GM12878 (cell line): ENCODE data around the gene CCDC187. TPM values are rescaled to one million over a fixed set of nuclear protein-coding genes. Genes with fewer than 3 reads are reported as not detected.

Experiments used
- ATAC-seq: fragments of 200-7000 bp; cut with Tn5 transposase; 3 replicates; pipeline ENCODE4 v1.9.1; 2020; ENCODE audit warnings: mild to moderate bottlenecking, moderate library complexity
- BruUV-seq: library from RNA; stranded (reverse); fragments of 400-500 nt; replicated peaks from 2 replicates; lab custom pipeline; 2021; lab: Mats Ljungman, UMichigan
- CTCF ChIA-PET: fragments of 300-600 bp; sonication (Branson Sonifier 250); formaldehyde crosslinking; extraction: SDS; loops from one replicate; lab custom pipeline; 2021; ENCODE audit warnings: inconsistent platforms; lab: Yijun Ruan, JAX
- POLR2A ChIA-PET: fragments of 350-600 bp; formaldehyde crosslinking; extraction: SDS; loops from one replicate; lab custom pipeline; 2021; ENCODE audit warnings: inconsistent platforms; lab: Charles Lee
- RAD21 ChIA-PET: fragments of 300-600 bp; sonication (Branson Sonifier 250); formaldehyde crosslinking; loops from one replicate; lab custom pipeline; 2023; ENCODE audit warnings: antibody characterized with exemption; ENCODE audit not compliant: unreplicated experiment; lab: Charles Lee
- SMC1A ChIA-PET: fragments of 300-600 bp; sonication (Branson Sonifier 250); formaldehyde crosslinking; loops from one replicate; lab custom pipeline; 2023; ENCODE audit not compliant: unreplicated experiment, uncharacterized antibody; lab: Charles Lee
- DNase-seq: peaks from one replicate; pipeline ENCODE4 v3.0.0-alpha.2; 2011; ENCODE audit warnings: low read depth, low spot score
- FAIRE-seq: peaks from 3 replicates; lab custom pipeline; 2011; peaks lifted over from hg19 to GRCh38; lab: Jason Lieb, UNC
- H2AFZ ChIP-seq: 2 replicates; pipeline ENCODE4 v1.6.0; 2011; ENCODE audit warnings: low read depth, low read length, control low read depth; ENCODE audit not compliant: control insufficient read depth
- H3K27ac ChIP-seq: 2 replicates; pipeline ENCODE4 v1.5.1; 2011; ENCODE audit warnings: control low read depth; ENCODE audit not compliant: control insufficient read depth, insufficient read depth
- H3K27me3 ChIP-seq, 2 experiments: replicated peaks in 1 of 2; 2 replicates each; pipeline versions ENCODE4 v1.6.0 to v1.6.1; 2011; ENCODE audit warnings: low read length in 1 of 2; ENCODE audit not compliant: control insufficient read depth in 2 of 2, insufficient read depth in 2 of 2
- H3K36me3 ChIP-seq, 2 experiments: 2 replicates each; pipeline ENCODE4 v1.5.1; 2011; ENCODE audit warnings: low read length in 1 of 2; ENCODE audit not compliant: control insufficient read depth in 2 of 2, insufficient read depth in 2 of 2
- H3K4me1 ChIP-seq: 2 replicates; pipeline ENCODE4 v1.6.1; 2011; ENCODE audit warnings: mild to moderate bottlenecking, low read length, moderate library complexity, mixed read lengths; ENCODE audit not compliant: control insufficient read depth, insufficient read depth
- H3K4me2 ChIP-seq: 2 replicates; pipeline ENCODE4 v1.6.0; 2011; ENCODE audit warnings: control low read depth; ENCODE audit not compliant: control insufficient read depth, insufficient read depth
- H3K4me3 ChIP-seq: fragments of 200-600 bp; sonication (generic); 2 replicates; pipeline ENCODE4 v1.5.1; 2016
- H3K79me2 ChIP-seq: 2 replicates; pipeline ENCODE4 v1.6.0; 2011; ENCODE audit warnings: low read length; ENCODE audit not compliant: control insufficient read depth, insufficient read depth
- H3K9ac ChIP-seq: 2 replicates; pipeline ENCODE4 v1.8.0; 2011; ENCODE audit warnings: low read length, control low read depth, mixed read lengths; ENCODE audit not compliant: control insufficient read depth, insufficient read depth
- H3K9me3 ChIP-seq: replicated peaks from 3 replicates; pipeline ENCODE4 v1.5.1; 2011; ENCODE audit warnings: mild to moderate bottlenecking, low read length; ENCODE audit not compliant: control insufficient read depth, insufficient read depth
- H4K20me1 ChIP-seq: 2 replicates; pipeline ENCODE4 v1.6.0; 2011; ENCODE audit not compliant: control insufficient read depth, insufficient read depth
- EGR1 ChIP-seq, 2 experiments: IDR thresholded peaks; 1 replicate in 1 of 2; 2 replicates in 1 of 2; pipeline ENCODE4 v1.6.1; 2011 to 2012; ENCODE audit warnings: low read depth in 2 of 2, low read length in 2 of 2, borderline replicate concordance in 1 of 2, mild to moderate bottlenecking in 1 of 2, moderate library complexity in 1 of 2
- FOS ChIP-seq: IDR thresholded peaks from 3 replicates; pipeline ENCODE4 v1.6.1; 2011; ENCODE audit warnings: borderline replicate concordance; ENCODE audit not compliant: insufficient read length; ENCODE audit errors: extremely low read depth
- MXI1 ChIP-seq: fragments of 150-350 bp; IDR thresholded peaks from 2 replicates; pipeline ENCODE4 v1.6.1; 2011; ENCODE audit warnings: low read depth, mild to moderate bottlenecking, inconsistent platforms, low read length, improper control_type of control experiment
- NR2C2 ChIP-seq: IDR thresholded peaks from 2 replicates; pipeline ENCODE4 v1.6.1; 2011; ENCODE audit warnings: borderline replicate concordance, low read depth; ENCODE audit not compliant: control insufficient read depth, insufficient read length
- NRF1 ChIP-seq: conservative IDR thresholded peaks from 2 replicates; pipeline ENCODE4 v1.6.1; 2011; ENCODE audit warnings: mild to moderate bottlenecking, low read depth, low read length, improper control_type of control experiment
- PML ChIP-seq: IDR thresholded peaks from 2 replicates; pipeline ENCODE4 v1.6.1; 2012; ENCODE audit warnings: low read length, inconsistent platforms
- POLR2AphosphoS2 ChIP-seq: IDR thresholded peaks from 2 replicates; pipeline ENCODE4 v1.6.1; 2011; ENCODE audit warnings: low read depth, mild to moderate bottlenecking, low read length, improper control_type of control experiment, moderate library complexity
- POLR2AphosphoS5 ChIP-seq: IDR thresholded peaks from 2 replicates; pipeline ENCODE4 v1.6.1; 2011; ENCODE audit warnings: mild to moderate bottlenecking, low read length, inconsistent platforms
- SREBF2 ChIP-seq: IDR thresholded peaks from 2 replicates; pipeline ENCODE4 v1.6.1; 2012; ENCODE audit warnings: mild to moderate bottlenecking, low read length
- TCF3 ChIP-seq: IDR thresholded peaks from 2 replicates; pipeline ENCODE4 v1.6.1; 2012; ENCODE audit warnings: low read depth, mild to moderate bottlenecking, low read length, borderline replicate concordance; ENCODE audit not compliant: insufficient read depth
- YBX1 ChIP-seq: fragments of 450-650 bp; IDR thresholded peaks from 2 replicates; pipeline ENCODE4 v1.6.1; 2016; ENCODE audit warnings: antibody characterized with exemption
- WGBS: methylation state at CpG from one replicate; pipeline ENCODE4 v1.1.6; 2016; ENCODE audit warnings: low lambda C conversion rate; ENCODE audit not compliant: insufficient replicate concordance, insufficient coverage; ENCODE audit errors: missing lambda C conversion rate; 5-methylcytosine and 5-hydroxymethylcytosine counted together
- in situ Hi-C: fragments of 300-500 bp; cut with MboI; formaldehyde crosslinking; loops from 9 replicates; pipeline ENCODE4 v1.14.3; 2018; ENCODE audit warnings: mixed read lengths
- intact Hi-C: fragments of 100-400 bp; cut with micrococcal nuclease; formaldehyde crosslinking; loops from one replicate; pipeline ENCODE4 v1.14.2; 2022; ENCODE audit not compliant: unreplicated experiment
- polyA plus RNA-seq, 11 experiments: library from polyadenylated mRNA; depleted of rRNA in 4 of 11; unstranded in 6 of 11; stranded (reverse) in 5 of 11; fragments of >200 nt; fragmentation: Nextera tagmentation in 4 of 11; fragmentation: Illumina TruSeq in 1 of 11; extraction: Ambion mirVana in 4 of 11; extraction: Trizol in 1 of 11; gene quantifications; 1 replicate in 1 of 11; 2 replicates in 10 of 11; pipeline versions ENCODE4 v1.2.1 to v1.2.3, GENCODE V29; 2011 to 2016; ENCODE audit warnings: inconsistent platforms in 2 of 11, missing spikeins in 2 of 11, low read depth in 1 of 11
- total RNA-seq, 4 experiments: library from RNA; depleted of rRNA in 3 of 4; stranded (reverse); fragments of >200 nt in 3 of 4; fragmentation: Illumina TruSeq in 1 of 4; extraction: Trizol in 1 of 4; gene quantifications; 2 replicates each; pipeline versions ENCODE4 v1.2.1 to v1.2.3, GENCODE V29; 2013 to 2021
- TF ChIP-seq, protein P1 (sequence below): IDR thresholded peaks from 2 replicates; pipeline ENCODE4 v1.6.1; 2011; ENCODE audit warnings: borderline replicate concordance, low read depth, mild to moderate bottlenecking, moderate library complexity, mixed read lengths, low read length; ENCODE audit not compliant: insufficient read depth; ENCODE audit errors: extremely low read length
- TF ChIP-seq, protein P2 (sequence below): fragments of 450-650 bp; IDR thresholded peaks from 2 replicates; pipeline ENCODE4 v1.6.1; 2017; ENCODE audit warnings: mild to moderate bottlenecking, low read depth, inconsistent platforms; ENCODE audit not compliant: poor library complexity, severe bottlenecking
- TF ChIP-seq, protein P3 (sequence below): fragments of 450-650 bp; IDR thresholded peaks from 2 replicates; pipeline ENCODE4 v1.6.1; 2016; ENCODE audit warnings: mild to moderate bottlenecking, moderate library complexity, borderline replicate concordance

Gene CCDC187
- total and polyA plus RNA-seq, 10 of the 15 experiments (the other 5 are each of a cell fraction or from before 2014, with no cell fraction given) = 0.04 to 0.23 (median 0.04) TPM; not detected in 7

DNA sequence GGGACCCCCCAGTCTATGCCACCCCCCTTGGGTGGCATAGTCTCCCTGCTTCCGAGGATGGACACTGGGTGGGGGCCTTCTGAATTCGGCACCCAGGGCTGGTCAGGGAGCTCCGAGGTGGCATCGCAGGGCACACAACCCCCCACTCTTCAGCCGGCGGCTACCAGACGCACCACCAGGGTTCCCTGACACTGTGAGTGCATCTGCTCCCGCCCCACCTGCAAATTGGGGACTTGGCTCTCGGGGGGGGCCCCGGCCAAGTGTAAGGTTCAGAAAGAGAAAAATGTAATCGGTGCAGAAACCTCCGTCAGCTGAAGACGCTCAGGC is 45.6 kb downstream of the CCDC187 start (continued):
- TF ChIP-seq SREBF2 = no peak
- no peak for TF ChIP-seq TCF3
- no peak for TF ChIP-seq EGR1 (IDR thresholded peaks at IDR 0.05; ENCODE audit: borderline replicate concordance in 1 of 2, low read depth in 2 of 2, low read length in 2 of 2)
- no peak for TF ChIP-seq MXI1

DNA sequence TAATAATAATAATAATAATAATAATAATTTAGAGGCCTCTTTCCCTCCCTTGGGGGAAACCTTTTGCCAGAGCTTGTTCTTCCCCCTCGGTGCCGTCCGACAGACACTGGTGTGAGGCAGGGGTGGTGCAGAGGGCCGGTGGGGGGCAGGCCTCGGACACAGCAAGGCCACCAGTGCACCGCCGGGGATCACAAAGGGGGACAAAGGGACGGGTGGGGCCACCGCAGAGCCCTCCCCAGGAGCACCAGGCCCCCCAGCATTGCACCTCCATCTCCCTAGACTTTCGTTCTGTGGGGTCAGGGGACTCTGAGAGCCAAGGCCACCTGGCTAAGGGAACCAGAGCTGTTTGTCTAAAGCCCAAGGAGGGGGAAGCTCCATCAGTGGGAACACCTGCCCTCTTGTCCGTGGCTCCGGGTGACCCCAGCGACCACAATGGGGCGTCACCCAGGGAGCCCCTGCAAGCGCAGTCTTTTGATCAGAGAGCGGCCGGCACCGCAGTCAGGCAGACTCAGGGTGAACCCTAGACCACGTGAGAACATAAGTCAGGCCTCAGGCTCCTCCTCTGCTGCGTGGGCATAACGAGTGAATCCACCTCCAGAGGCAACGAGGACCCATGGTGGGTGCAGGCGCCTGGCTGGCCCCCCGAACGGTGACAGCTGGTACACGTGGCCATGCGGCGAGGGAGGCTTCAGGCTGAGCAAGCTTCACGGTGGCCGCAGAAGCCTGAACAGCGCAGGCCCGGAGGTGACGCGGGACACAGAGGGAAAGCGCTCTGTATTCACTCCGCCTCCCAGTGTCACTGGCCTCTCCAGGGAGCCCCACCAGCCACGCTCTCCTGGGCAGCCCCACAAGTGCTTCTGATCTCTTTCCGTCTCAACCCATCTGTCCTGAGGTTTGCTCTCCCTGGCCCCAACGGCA is 46.3 kb downstream of the CCDC187 start:
- Histone ChIP-seq H3K36me3 (no peaks in the 10 kb centered on the region), H3K9ac (no peak overlapping the region), H3K4me2 (no peak overlapping the region), H4K20me1 (no peaks in the 10 kb centered on the region), H3K27ac (no peak overlapping the region), H3K27me3 (no peaks in the 10 kb centered on the region; a peak in 2 of 4 replicates), H3K4me1 (no peaks in the 10 kb centered on the region), H3K4me3 (no peak overlapping the region), H3K79me2 (no peaks in the 10 kb centered on the region), H2AFZ (no peak overlapping the region), H3K9me3 (no peaks in the 10 kb centered on the region)
- in situ Hi-C loops = no loop called here
- POLR2A ChIA-PET = no interaction called here
- CTCF ChIA-PET = no interaction called here
- no peak for FAIRE-seq
- DNase-seq = no peak
- RAD21 ChIA-PET = no interaction called here
- no peak for ATAC-seq
- intact Hi-C loops = no loop called here
- BruUV-seq = no TSS peak
- SMC1A ChIA-PET = no interaction called here
- 36% methylated on average over 38 of the region's 39 CpGs for WGBS
- no peak for TF ChIP-seq NR2C2
- TF ChIP-seq, protein P1, sequence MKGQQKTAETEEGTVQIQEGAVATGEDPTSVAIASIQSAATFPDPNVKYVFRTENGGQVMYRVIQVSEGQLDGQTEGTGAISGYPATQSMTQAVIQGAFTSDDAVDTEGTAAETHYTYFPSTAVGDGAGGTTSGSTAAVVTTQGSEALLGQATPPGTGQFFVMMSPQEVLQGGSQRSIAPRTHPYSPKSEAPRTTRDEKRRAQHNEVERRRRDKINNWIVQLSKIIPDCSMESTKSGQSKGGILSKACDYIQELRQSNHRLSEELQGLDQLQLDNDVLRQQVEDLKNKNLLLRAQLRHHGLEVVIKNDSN = no peak
- TF ChIP-seq, protein P2, sequence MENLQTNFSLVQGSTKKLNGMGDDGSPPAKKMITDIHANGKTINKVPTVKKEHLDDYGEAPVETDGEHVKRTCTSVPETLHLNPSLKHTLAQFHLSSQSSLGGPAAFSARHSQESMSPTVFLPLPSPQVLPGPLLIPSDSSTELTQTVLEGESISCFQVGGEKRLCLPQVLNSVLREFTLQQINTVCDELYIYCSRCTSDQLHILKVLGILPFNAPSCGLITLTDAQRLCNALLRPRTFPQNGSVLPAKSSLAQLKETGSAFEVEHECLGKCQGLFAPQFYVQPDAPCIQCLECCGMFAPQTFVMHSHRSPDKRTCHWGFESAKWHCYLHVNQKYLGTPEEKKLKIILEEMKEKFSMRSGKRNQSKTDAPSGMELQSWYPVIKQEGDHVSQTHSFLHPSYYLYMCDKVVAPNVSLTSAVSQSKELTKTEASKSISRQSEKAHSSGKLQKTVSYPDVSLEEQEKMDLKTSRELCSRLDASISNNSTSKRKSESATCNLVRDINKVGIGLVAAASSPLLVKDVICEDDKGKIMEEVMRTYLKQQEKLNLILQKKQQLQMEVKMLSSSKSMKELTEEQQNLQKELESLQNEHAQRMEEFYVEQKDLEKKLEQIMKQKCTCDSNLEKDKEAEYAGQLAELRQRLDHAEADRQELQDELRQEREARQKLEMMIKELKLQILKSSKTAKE = no peak
- TF ChIP-seq POLR2AphosphoS5 = no peak
- TF ChIP-seq, protein P3, sequence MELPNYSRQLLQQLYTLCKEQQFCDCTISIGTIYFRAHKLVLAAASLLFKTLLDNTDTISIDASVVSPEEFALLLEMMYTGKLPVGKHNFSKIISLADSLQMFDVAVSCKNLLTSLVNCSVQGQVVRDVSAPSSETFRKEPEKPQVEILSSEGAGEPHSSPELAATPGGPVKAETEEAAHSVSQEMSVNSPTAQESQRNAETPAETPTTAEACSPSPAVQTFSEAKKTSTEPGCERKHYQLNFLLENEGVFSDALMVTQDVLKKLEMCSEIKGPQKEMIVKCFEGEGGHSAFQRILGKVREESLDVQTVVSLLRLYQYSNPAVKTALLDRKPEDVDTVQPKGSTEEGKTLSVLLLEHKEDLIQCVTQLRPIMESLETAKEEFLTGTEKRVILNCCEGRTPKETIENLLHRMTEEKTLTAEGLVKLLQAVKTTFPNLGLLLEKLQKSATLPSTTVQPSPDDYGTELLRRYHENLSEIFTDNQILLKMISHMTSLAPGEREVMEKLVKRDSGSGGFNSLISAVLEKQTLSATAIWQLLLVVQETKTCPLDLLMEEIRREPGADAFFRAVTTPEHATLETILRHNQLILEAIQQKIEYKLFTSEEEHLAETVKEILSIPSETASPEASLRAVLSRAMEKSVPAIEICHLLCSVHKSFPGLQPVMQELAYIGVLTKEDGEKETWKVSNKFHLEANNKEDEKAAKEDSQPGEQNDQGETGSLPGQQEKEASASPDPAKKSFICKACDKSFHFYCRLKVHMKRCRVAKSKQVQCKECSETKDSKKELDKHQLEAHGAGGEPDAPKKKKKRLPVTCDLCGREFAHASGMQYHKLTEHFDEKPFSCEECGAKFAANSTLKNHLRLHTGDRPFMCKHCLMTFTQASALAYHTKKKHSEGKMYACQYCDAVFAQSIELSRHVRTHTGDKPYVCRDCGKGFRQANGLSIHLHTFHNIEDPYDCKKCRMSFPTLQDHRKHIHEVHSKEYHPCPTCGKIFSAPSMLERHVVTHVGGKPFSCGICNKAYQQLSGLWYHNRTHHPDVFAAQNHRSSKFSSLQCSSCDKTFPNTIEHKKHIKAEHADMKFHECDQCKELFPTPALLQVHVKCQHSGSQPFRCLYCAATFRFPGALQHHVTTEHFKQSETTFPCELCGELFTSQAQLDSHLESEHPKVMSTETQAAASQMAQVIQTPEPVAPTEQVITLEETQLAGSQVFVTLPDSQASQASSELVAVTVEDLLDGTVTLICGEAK = no peak
- no peak for TF ChIP-seq NRF1
- no peak for TF ChIP-seq FOS
- no peak for TF ChIP-seq YBX1
- no peak for TF ChIP-seq POLR2AphosphoS2
- no peak for TF ChIP-seq PML
